22Rv1 (cell line): ENCODE data around the gene CD74.
A peak's percentile ranks its signal among the peaks of the same experiment; 100 is the strongest.

ENCODE experiments used
- H3K27ac ChIP-seq: fragments of 450-650 bp; 2 replicates; pipeline ENCODE4 v1.5.1; 2017
- ZFX ChIP-seq: fragments of 450-650 bp; IDR thresholded peaks from 2 replicates; pipeline ENCODE4 v1.6.1; 2017; ENCODE audit warnings: antibody characterized with exemption, borderline replicate concordance
- TF ChIP-seq, protein P1 (sequence below): fragments of 450-650 bp; IDR thresholded peaks from 2 replicates; pipeline ENCODE4 v1.5.1; 2017; ENCODE audit warnings: mild to moderate bottlenecking

CD74 gene

DNA sequence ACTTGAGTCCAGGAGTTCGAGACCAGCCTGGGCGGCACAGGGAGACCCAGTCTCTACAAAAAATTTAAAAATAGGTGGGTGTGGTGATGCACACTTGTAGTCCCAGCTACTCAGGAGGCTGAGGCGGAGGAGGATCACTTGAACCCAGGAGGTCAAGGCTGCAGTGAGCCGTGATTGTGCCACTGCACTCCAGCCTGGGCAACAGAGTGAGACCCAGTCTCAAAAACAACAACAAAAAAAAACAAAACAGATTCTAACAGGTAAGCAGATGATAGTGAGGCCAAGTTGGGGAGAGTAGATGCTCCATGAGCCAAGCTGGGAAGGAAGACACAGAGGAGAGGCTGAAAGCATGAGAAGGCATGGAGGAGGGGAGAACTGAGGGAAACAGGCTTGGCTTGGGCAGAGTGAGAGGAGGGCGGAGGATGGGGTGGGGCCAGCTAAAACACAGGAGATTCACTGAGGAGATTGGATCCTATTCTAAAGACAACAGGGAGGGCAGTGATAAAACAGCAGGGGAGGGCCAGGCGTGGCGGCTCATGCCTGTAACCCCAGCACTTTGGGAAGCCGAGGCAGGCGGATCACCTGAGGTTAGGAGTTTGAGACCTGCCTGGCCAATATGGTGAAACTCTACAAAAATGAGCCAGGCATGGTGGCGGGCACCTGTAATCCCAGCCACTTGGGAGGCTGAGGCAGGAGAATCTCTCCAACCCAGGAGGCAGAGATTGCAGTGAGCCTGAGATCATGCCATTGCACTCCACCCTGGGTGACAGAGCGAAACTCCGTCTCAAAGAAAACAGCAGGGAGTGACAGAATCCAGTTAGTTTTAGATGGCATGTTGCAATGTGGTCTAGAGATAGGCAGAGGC is 28.5 kb upstream of the CD74 start:
- TF ChIP-seq, protein P1, sequence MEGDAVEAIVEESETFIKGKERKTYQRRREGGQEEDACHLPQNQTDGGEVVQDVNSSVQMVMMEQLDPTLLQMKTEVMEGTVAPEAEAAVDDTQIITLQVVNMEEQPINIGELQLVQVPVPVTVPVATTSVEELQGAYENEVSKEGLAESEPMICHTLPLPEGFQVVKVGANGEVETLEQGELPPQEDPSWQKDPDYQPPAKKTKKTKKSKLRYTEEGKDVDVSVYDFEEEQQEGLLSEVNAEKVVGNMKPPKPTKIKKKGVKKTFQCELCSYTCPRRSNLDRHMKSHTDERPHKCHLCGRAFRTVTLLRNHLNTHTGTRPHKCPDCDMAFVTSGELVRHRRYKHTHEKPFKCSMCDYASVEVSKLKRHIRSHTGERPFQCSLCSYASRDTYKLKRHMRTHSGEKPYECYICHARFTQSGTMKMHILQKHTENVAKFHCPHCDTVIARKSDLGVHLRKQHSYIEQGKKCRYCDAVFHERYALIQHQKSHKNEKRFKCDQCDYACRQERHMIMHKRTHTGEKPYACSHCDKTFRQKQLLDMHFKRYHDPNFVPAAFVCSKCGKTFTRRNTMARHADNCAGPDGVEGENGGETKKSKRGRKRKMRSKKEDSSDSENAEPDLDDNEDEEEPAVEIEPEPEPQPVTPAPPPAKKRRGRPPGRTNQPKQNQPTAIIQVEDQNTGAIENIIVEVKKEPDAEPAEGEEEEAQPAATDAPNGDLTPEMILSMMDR: no peak
- no peak for TF ChIP-seq ZFX
- peak overlapping the region; percentile 51 for H3K27ac ChIP-seq

DNA sequence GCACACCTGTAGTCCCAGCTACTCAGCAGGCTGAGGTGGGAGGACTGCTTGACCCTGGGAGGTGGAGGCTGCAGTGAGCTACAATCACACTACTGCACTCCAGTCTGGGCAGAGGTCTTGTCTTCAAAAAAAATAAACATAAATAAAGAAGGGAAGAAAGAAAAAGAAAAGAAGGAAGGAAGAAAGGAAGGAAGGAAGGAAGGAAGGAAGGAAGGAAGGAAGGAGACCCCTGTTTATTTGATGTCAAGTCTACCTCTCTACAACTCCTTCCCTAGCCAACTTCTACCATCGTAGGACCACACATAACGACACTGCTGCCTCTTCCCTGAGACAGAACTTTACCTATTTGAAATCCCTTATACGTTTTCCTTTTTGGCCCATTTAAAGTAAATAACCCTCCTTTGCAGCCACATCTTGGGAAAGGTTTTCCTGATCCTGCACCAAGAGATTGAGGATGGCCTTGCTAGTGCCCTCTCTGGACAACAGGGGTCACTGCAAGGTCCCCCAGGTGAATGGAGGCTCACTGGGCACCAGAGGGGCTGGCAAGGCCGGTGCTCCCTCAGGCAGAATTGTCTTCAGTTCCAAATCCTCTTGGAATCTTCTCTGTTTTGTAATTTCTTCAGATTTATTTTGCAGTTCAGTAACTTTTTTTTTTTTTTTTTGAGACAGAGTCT is 26.3 kb upstream of the CD74 start:
- no peak for TF ChIP-seq ZFX
- TF ChIP-seq, protein P1: peak; percentile 78

DNA sequence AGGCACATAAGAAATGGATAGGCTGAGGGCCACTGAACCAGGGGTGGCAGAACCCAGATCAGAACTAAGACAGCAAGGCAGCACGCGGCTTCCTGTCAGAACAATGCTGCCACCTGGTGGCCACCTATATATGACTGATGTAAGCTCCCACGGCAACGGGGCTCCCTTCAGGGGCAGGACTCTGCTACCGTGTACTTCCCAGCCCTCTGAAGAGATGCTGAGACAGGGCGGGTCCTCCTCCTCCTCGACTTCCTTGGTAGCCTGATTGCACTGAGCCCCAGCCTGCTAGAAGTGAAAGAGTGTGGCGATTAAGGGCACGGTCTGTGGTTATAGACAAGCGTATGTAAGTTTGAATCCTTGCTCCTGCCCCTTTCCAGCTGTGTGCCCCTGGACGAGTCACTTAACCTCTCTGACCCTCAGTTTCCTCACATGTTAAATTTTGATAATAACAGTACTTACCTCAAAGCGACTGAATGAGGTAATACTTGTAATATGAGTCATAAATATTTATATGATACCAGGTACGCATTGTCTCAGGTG is 23.5 kb upstream of the CD74 start:
- no peak overlapping the region for H3K27ac ChIP-seq
- TF ChIP-seq ZFX: no peak
- TF ChIP-seq, protein P1: peak; percentile 92

More for the DNA sequence above, 26.3 kb upstream of the CD74 start:
- H3K27ac ChIP-seq: no peak overlapping the region

DNA sequence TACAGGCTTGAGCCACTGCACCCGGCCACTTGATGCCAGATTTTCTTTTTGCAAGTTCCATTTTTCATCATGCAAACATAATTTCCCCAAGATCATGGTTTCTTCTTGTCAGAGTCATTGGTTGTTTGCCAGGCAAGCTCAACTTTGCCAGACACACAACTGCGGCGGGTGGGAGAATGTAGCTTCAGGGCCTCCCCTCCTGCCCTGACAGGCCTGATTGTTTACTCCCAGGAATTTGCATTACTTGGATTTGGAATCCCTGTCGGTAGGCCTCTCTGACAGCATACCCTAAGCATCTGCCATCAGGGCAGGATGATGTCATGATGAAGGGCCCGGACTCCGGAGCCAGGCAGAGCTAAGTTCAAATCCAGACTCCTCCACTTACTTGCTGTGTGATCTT is 21.8 kb upstream of the CD74 start:
- no peak for TF ChIP-seq ZFX
- TF ChIP-seq, protein P1: no peak
- H3K27ac ChIP-seq: no peak overlapping the region

DNA sequence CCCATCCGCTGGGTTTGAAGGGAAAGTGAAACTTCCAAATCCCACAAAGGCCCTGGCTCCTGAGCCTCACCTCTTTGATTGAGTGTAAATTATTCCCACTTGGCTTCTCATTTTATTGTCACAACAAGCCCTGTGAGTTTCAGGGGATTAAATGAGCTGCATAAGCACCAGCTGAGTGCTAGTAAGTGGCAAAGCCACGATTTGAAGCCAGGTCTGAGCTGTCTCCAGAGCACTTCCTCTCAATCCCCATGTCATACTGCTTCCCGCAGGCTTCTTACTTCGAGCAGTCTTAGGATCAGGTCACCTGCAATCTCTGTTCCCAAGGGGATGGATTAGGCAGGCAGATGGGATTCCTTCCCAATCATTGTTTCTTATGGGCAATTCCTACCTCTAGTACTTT is 18.9 kb upstream of the CD74 start:
- TF ChIP-seq ZFX: no peak
- TF ChIP-seq, protein P1: no peak
- no peak overlapping the region for H3K27ac ChIP-seq

DNA sequence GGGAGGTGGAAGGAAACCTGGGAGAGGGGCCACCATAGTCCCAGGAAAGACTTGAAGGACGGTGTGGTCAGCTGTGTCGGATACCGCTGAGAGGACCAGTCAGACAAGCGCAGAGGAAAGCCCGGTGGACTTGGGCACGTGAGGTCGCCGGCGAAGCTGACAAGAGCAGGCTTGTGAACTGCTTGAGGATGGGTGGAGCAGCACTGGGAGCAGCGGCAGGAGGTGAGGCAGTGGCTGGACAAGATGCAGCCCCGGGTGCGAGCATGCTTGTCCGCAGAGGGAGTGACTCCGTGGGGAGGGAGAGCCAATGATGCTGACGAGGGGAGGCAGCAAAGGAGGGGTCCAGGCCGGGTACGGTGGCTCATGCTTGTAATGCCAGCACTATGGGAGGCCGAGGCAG is 18.3 kb upstream of the CD74 start:
- H3K27ac ChIP-seq: no peak overlapping the region
- no peak for TF ChIP-seq ZFX
- TF ChIP-seq, protein P1: no peak
